ENCODE results near the gene SLC25A21.

The SLC25A21 gene

DNA sequence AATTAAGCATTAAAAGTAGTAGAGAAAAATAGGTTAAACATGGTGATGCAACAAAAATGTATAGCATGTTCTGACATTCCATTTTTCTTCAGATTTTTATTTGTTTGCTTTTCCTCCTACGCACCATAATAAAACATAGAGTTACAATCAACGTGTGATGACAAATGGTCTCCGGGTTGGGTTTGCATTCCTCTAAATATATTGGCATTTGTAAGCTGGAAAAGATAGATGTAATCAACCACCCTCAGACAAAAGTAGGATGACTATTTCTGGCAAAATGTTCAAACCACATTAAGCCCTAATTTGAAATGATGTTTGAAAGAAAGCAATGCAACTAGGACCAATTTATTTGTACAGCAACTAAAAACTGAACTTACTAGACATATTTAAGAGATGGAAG lies 58.4 kb downstream of the SLC25A21 start:
- TF ChIP-seq, protein P1, sequence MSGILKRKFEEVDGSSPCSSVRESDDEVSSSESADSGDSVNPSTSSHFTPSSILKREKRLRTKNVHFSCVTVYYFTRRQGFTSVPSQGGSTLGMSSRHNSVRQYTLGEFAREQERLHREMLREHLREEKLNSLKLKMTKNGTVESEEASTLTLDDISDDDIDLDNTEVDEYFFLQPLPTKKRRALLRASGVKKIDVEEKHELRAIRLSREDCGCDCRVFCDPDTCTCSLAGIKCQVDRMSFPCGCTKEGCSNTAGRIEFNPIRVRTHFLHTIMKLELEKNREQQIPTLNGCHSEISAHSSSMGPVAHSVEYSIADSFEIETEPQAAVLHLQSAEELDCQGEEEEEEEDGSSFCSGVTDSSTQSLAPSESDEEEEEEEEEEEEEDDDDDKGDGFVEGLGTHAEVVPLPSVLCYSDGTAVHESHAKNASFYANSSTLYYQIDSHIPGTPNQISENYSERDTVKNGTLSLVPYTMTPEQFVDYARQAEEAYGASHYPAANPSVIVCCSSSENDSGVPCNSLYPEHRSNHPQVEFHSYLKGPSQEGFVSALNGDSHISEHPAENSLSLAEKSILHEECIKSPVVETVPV (CRISPR knock-in tag; IDR thresholded peaks at IDR 0.05): no peak
- TF ChIP-seq ZNF70 (CRISPR knock-in tag; IDR thresholded peaks at IDR 0.05) (no peak), SNAI2 (CRISPR knock-in tag; IDR thresholded peaks at IDR 0.05) (no peak), ZFP30 (CRISPR knock-in tag; IDR thresholded peaks at IDR 0.05) (no peak)
- ATAC-seq: no peak

DNA sequence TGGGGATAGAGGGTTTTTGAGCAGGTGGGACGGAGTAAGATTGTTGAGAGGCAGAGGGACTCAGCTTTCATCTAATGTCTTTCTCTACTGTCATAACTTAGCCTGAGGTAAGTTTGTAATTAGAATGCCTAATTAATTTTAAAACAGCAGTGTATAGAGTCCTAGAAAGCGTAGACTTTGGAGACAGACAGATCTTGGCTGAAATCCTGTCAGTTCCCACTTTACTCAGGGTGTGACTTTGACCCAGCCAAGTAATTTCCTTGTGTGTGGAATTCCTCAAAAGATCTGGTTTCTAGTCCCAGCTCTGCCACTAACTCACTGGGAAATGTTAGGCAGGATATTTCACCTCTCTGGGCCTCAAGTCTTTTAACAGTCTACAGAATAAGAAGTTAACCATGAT lies 74.3 kb downstream of the SLC25A21 start:
- no peak for ATAC-seq
- TF ChIP-seq, protein P2, sequence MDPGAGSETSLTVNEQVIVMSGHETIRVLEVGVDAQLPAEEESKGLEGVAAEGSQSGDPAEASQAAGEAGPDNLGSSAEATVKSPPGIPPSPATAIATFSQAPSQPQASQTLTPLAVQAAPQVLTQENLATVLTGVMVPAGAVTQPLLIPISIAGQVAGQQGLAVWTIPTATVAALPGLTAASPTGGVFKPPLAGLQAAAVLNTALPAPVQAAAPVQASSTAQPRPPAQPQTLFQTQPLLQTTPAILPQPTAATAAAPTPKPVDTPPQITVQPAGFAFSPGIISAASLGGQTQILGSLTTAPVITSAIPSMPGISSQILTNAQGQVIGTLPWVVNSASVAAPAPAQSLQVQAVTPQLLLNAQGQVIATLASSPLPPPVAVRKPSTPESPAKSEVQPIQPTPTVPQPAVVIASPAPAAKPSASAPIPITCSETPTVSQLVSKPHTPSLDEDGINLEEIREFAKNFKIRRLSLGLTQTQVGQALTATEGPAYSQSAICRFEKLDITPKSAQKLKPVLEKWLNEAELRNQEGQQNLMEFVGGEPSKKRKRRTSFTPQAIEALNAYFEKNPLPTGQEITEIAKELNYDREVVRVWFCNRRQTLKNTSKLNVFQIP (CRISPR knock-in tag; IDR thresholded peaks at IDR 0.05; ENCODE audit: borderline replicate concordance, low read depth): no peak
- TF ChIP-seq, protein P3, sequence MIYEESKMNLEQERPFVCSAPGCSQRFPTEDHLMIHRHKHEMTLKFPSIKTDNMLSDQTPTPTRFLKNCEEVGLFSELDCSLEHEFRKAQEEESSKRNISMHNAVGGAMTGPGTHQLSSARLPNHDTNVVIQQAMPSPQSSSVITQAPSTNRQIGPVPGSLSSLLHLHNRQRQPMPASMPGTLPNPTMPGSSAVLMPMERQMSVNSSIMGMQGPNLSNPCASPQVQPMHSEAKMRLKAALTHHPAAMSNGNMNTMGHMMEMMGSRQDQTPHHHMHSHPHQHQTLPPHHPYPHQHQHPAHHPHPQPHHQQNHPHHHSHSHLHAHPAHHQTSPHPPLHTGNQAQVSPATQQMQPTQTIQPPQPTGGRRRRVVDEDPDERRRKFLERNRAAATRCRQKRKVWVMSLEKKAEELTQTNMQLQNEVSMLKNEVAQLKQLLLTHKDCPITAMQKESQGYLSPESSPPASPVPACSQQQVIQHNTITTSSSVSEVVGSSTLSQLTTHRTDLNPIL (CRISPR knock-in tag; IDR thresholded peaks at IDR 0.05; ENCODE audit: low read depth): no peak
- TF ChIP-seq, protein P4, sequence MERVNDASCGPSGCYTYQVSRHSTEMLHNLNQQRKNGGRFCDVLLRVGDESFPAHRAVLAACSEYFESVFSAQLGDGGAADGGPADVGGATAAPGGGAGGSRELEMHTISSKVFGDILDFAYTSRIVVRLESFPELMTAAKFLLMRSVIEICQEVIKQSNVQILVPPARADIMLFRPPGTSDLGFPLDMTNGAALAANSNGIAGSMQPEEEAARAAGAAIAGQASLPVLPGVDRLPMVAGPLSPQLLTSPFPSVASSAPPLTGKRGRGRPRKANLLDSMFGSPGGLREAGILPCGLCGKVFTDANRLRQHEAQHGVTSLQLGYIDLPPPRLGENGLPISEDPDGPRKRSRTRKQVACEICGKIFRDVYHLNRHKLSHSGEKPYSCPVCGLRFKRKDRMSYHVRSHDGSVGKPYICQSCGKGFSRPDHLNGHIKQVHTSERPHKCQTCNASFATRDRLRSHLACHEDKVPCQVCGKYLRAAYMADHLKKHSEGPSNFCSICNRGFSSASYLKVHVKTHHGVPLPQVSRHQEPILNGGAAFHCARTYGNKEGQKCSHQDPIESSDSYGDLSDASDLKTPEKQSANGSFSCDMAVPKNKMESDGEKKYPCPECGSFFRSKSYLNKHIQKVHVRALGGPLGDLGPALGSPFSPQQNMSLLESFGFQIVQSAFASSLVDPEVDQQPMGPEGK (CRISPR knock-in tag; IDR thresholded peaks at IDR 0.05; ENCODE audit: borderline replicate concordance): no peak
- TF ChIP-seq ZNF70 (CRISPR knock-in tag; IDR thresholded peaks at IDR 0.05): no peak
- TF ChIP-seq TCF4 (CRISPR knock-in tag; IDR thresholded peaks at IDR 0.05; ENCODE audit: borderline replicate concordance): no peak
- no peak for TF ChIP-seq BACH2 (CRISPR knock-in tag; IDR thresholded peaks at IDR 0.05; ENCODE audit: borderline replicate concordance)
- no peak for TF ChIP-seq ZC3H10 (CRISPR knock-in tag; IDR thresholded peaks at IDR 0.05)
- no peak for TF ChIP-seq ZNF8 (CRISPR knock-in tag; IDR thresholded peaks at IDR 0.05)

DNA sequence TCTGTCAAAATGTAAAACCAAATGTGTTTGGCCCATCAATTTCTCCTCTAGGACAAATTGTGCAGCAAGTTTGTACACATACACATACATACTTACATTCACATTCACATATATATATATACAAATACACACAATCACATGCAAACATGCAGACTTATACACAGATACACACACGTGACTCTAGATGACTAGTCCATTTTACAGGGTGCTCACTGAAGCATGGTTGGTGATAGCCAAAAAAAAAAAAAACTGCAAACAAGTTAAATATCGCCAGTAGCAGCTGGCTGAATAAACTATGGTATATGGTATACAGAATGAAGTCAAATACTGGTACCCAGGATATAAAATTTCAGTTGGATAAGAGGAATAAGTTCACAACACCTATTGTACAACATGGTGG lies 77.9 kb downstream of the SLC25A21 start:
- ATAC-seq: no peak
- no peak for TF ChIP-seq TCF4 (CRISPR knock-in tag; IDR thresholded peaks at IDR 0.05; ENCODE audit: borderline replicate concordance)
- TF ChIP-seq CSDC2 (CRISPR knock-in tag; IDR thresholded peaks at IDR 0.05): no peak
- TF ChIP-seq RARB (CRISPR knock-in tag; IDR thresholded peaks at IDR 0.05): no peak
- no peak for TF ChIP-seq TOX (CRISPR knock-in tag; IDR thresholded peaks at IDR 0.05; ENCODE audit: borderline replicate concordance)
- TF ChIP-seq ZFP3 (CRISPR knock-in tag; IDR thresholded peaks at IDR 0.05): no peak
- no peak for TF ChIP-seq ESRRG (CRISPR knock-in tag; IDR thresholded peaks at IDR 0.05)
- TF ChIP-seq, protein P4 (CRISPR knock-in tag; IDR thresholded peaks at IDR 0.05; ENCODE audit: borderline replicate concordance): no peak
- no peak for TF ChIP-seq OSR1 (CRISPR knock-in tag; IDR thresholded peaks at IDR 0.05)
- TF ChIP-seq SNAI2 (CRISPR knock-in tag; IDR thresholded peaks at IDR 0.05): no peak
- no peak for TF ChIP-seq ZNF8 (CRISPR knock-in tag; IDR thresholded peaks at IDR 0.05)
- no peak for TF ChIP-seq ISL1 (CRISPR knock-in tag; IDR thresholded peaks at IDR 0.05)
- no peak for TF ChIP-seq PPARA (CRISPR knock-in tag; IDR thresholded peaks at IDR 0.05; ENCODE audit: borderline replicate concordance)
- TF ChIP-seq ZNF70 (CRISPR knock-in tag; IDR thresholded peaks at IDR 0.05): no peak
- no peak for TF ChIP-seq ZNF565 (CRISPR knock-in tag; conservative IDR thresholded peaks at IDR 0.05; ENCODE audit: low read depth)
- TF ChIP-seq GLIS3 (CRISPR knock-in tag; IDR thresholded peaks at IDR 0.05): no peak

DNA sequence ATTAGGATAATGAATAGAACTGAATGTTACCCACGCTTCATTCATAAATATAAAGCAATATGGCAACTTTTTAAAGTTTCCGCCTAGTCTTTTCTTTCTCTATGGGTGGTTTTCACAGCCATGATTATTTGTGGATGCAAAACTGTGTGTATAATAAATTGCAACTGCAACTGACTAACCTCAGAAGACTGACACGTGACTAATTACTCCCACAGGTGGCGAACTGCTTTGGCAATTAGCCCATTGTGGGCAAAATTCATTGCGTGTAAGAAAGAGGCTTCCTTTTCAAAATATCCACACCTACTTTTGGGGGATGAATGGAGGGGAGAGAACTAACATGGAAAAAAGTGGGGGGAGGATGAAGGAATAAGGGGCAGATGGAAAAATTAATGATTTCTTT lies 79.0 kb downstream of the SLC25A21 start:
- no peak for TF ChIP-seq CSDC2 (CRISPR knock-in tag; IDR thresholded peaks at IDR 0.05)
- no peak for ATAC-seq
